PC-3 (cell line): Measurements from ENCODE around the gene PCCA. TPM values are rescaled to one million over a fixed set of nuclear protein-coding genes. Genes with fewer than 3 reads are reported as not detected.

Source experiments
- ATAC-seq: fragments of 200-7000 bp; cut with Tn5 transposase; 2 replicates; pipeline ENCODE4 v1.9.1; 2020; ENCODE audit warnings: mild to moderate bottlenecking, moderate library complexity
- BruUV-seq: library from RNA; stranded (reverse); fragments of 400-500 nt; replicated peaks from 2 replicates; lab custom pipeline; 2021; lab: Mats Ljungman, UMichigan
- CTCF ChIA-PET: fragments of 300-600 bp; sonication (Branson Sonifier 250); formaldehyde crosslinking; loops from one replicate; lab custom pipeline; 2022; ENCODE audit warnings: antibody characterized with exemption; lab: Charles Lee
- POLR2A ChIA-PET: fragments of 300-600 bp; sonication (Branson Sonifier 250); formaldehyde crosslinking; loops from one replicate; lab custom pipeline; 2022; ENCODE audit warnings: antibody characterized with exemption; ENCODE audit not compliant: unreplicated experiment; lab: Charles Lee
- DNase-seq: peaks from one replicate; pipeline ENCODE4 v3.0.0-alpha.2; 2015
- H2AFZ ChIP-seq: fragments of 300-600 bp; sonication (generic); 2 replicates; pipeline ENCODE4 v1.6.0; 2016; ENCODE audit warnings: antibody characterized with exemption, low read length
- H3F3A ChIP-seq: fragments of 300-600 bp; sonication (generic); one replicate; pipeline ENCODE4 v1.6.0; 2017; ENCODE audit warnings: antibody characterized with exemption, low read length, control low read depth, mild to moderate bottlenecking; ENCODE audit not compliant: unreplicated experiment
- H3K27ac ChIP-seq: fragments of 300-600 bp; sonication (generic); 2 replicates; pipeline ENCODE4 v1.5.1; 2016; ENCODE audit warnings: mild to moderate bottlenecking, low read length
- H3K27me3 ChIP-seq: fragments of 300-600 bp; sonication (generic); 2 replicates; pipeline ENCODE4 v1.6.1; 2016; ENCODE audit warnings: low read length, mixed read lengths
- H3K36me3 ChIP-seq: fragments of 300-600 bp; sonication (generic); 2 replicates; pipeline ENCODE4 v1.6.1; 2016; ENCODE audit warnings: low read depth, mixed run types, low read length, mixed read lengths
- H3K4me1 ChIP-seq: fragments of 300-600 bp; sonication (generic); 2 replicates; pipeline ENCODE4 v1.5.1; 2016; ENCODE audit warnings: low read length; ENCODE audit not compliant: insufficient read depth
- H3K4me2 ChIP-seq: fragments of 300-600 bp; sonication (generic); 2 replicates; pipeline ENCODE4 v1.6.0; 2016; ENCODE audit warnings: low read length
- H3K4me3 ChIP-seq: fragments of 300-600 bp; sonication (generic); 2 replicates; pipeline ENCODE4 v1.5.1; 2016; ENCODE audit warnings: mild to moderate bottlenecking, low read length, mixed read lengths
- H3K79me2 ChIP-seq: fragments of 300-600 bp; sonication (generic); 2 replicates; pipeline ENCODE4 v1.6.1; 2017; ENCODE audit warnings: low read length, mixed read lengths
- H3K9ac ChIP-seq: fragments of 300-600 bp; sonication (generic); 2 replicates; pipeline ENCODE4 v1.6.0; 2016; ENCODE audit warnings: mild to moderate bottlenecking, low read length
- H3K9me2 ChIP-seq: fragments of 300-600 bp; sonication (generic); replicated peaks from 2 replicates; pipeline ENCODE4 v1.6.1; 2016; ENCODE audit warnings: mixed run types, low read length, mixed read lengths
- H3K9me3 ChIP-seq: fragments of 300-600 bp; sonication (generic); 2 replicates; pipeline ENCODE4 v1.6.1; 2016; ENCODE audit warnings: low read length, mixed read lengths
- H4K20me1 ChIP-seq: fragments of 300-600 bp; sonication (generic); 2 replicates; pipeline ENCODE4 v1.6.1; 2016; ENCODE audit warnings: low read length, mixed read lengths
- CTCF ChIP-seq: fragments of 300-600 bp; sonication (generic); conservative IDR thresholded peaks from 2 replicates; pipeline ENCODE4 v1.5.1; 2017; ENCODE audit warnings: antibody characterized with exemption, low read depth, mild to moderate bottlenecking, low read length
- EZH2 ChIP-seq: fragments of 300-600 bp; sonication (generic); IDR thresholded peaks from one replicate; pipeline ENCODE4 v1.6.1; 2017; ENCODE audit warnings: antibody characterized with exemption, mild to moderate bottlenecking, low read length; ENCODE audit not compliant: unreplicated experiment
- EZH2phosphoT487 ChIP-seq: fragments of 300-600 bp; sonication (generic); IDR thresholded peaks from 2 replicates; pipeline ENCODE4 v1.6.1; 2018; ENCODE audit warnings: mild to moderate bottlenecking, antibody characterized with exemption, low read length, borderline replicate concordance
- intact Hi-C: fragments of 100-400 bp; cut with micrococcal nuclease; formaldehyde crosslinking; loops from 2 replicates; pipeline ENCODE4 v1.9.0; 2023
- total RNA-seq: library from RNA; depleted of rRNA; stranded (reverse); fragments of >200 nt; gene quantifications from 2 replicates; pipeline ENCODE4 v1.2.3, GENCODE V29; 2014

PCCA gene
- total RNA-seq, 1 experiment from 2014 or later: 10.5 TPM

DNA sequence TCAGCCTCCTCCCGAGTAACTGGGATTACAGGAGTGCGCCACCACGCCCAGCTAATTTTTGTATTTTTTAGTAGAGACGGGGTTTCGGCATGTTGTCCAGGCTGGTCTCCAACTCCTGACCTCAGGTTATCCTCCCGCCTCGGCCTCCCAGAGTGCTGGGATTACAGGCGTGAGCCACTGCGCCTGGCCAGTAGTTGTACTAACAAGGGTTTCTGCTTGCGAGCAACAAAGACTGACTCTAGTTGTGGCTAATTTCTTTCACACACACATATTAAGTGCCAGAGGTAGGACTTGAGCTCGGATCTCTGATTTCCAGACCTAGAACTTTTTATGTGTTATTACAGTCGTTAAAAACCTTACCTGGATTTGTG is 635 bp upstream of the PCCA start:
- intact Hi-C loops: loop anchor here (5.0 kb wide), 1 partner anchor 149 kb away; no protein-coding TSS in a partner anchor
- no peaks in the 10 kb centered on the region for H3K9me3 ChIP-seq
- H3K4me2 ChIP-seq: peak overlapping the region; percentile 100
- no peaks in the 10 kb centered on the region for H3K36me3 ChIP-seq
- peaks cover 11% of the 10 kb centered on the region; the same call in 1 of the 2 replicates for H3K4me1 ChIP-seq
- H3K9me2 ChIP-seq: no peaks in the 10 kb centered on the region
- H3K9ac ChIP-seq: peak overlapping the region; percentile 60
- no peaks in the 10 kb centered on the region for H3F3A ChIP-seq
- TSS peak; percentile 55 for BruUV-seq
- DNase-seq: no peak
- ATAC-seq: peak; percentile 12
- peak overlapping the region; percentile 88 for H2AFZ ChIP-seq
- H3K27me3 ChIP-seq: no peaks in the 10 kb centered on the region
- no peak for TF ChIP-seq EZH2
- TF ChIP-seq EZH2phosphoT487: no peak
- no peak for TF ChIP-seq CTCF
- H3K27ac ChIP-seq: no peak overlapping the region
- H3K79me2 ChIP-seq: peaks cover 38% of the 10 kb centered on the region
- CTCF ChIA-PET: interaction anchor here (1.2 kb wide), 1 partner anchor 147 kb away, joined by 4 read pairs; no protein-coding TSS in a partner anchor
- peak overlapping the region; percentile 88 for H3K4me3 ChIP-seq
- POLR2A ChIA-PET: interaction anchor here (0.6 kb wide), 1 partner anchor 147 kb away, joined by 7 read pairs; no protein-coding TSS in a partner anchor
- H4K20me1 ChIP-seq: peaks cover 4% of the 10 kb centered on the region; the same call in 1 of the 2 replicates

- Histone ChIP-seq H3K79me2 (peaks cover 38% of the 10 kb centered on the region), H3K27ac (no peak overlapping the region), H3K4me1 (peaks cover 11% of the 10 kb centered on the region; the same call in 1 of the 2 replicates), H3K27me3 (no peaks in the 10 kb centered on the region), H3K9me3 (no peaks in the 10 kb centered on the region), H3F3A (no peaks in the 10 kb centered on the region), H3K36me3 (no peaks in the 10 kb centered on the region), H2AFZ (peak overlapping the region; percentile 88), H3K4me2 (peak overlapping the region; percentile 100), H4K20me1 (peaks cover 4% of the 10 kb centered on the region; the same call in 1 of the 2 replicates), H3K9ac (peak overlapping the region; percentile 60), H3K4me3 (peak overlapping the region; percentile 88), H3K9me2 (no peaks in the 10 kb centered on the region)
- TF ChIP-seq CTCF (no peak), EZH2phosphoT487 (no peak), EZH2 (no peak)
- BruUV-seq: TSS peak; percentile 49
- DNase-seq (peak; percentile 38), ATAC-seq (peak; percentile 45)
- intact Hi-C loops: loop anchor here (5.0 to 10.0 kb wide), 2 partner anchors 125 to 148 kb away; no protein-coding TSS in a partner anchor
- POLR2A ChIA-PET: no interaction called here
- CTCF ChIA-PET: interaction anchor here (1.2 kb wide), 1 partner anchor 146 kb away, joined by 4 read pairs; no protein-coding TSS in a partner anchor
Measured at GRCh38 chr13:100089465-100090032, 656 bp downstream of the PCCA start.

- no TSS peak for BruUV-seq
- Histone ChIP-seq H3K4me3 (no peak overlapping the region; the same call in 1 of the 2 replicates), H4K20me1 (peaks cover 4% of the 10 kb centered on the region; the same call in 1 of the 2 replicates), H3K9me3 (no peaks in the 10 kb centered on the region), H2AFZ (no peak overlapping the region), H3F3A (no peaks in the 10 kb centered on the region), H3K36me3 (no peaks in the 10 kb centered on the region), H3K9ac (no peak overlapping the region), H3K79me2 (peaks cover 38% of the 10 kb centered on the region), H3K27me3 (no peaks in the 10 kb centered on the region), H3K4me1 (peaks cover 11% of the 10 kb centered on the region; the same call in 1 of the 2 replicates), H3K9me2 (no peaks in the 10 kb centered on the region), H3K27ac (no peak overlapping the region), H3K4me2 (peak overlapping the region; percentile 100; the same call in 1 of the 2 replicates)
- CTCF ChIA-PET: no interaction called here
- no peak for DNase-seq
- POLR2A ChIA-PET: no interaction called here
- intact Hi-C loops: loop anchor here (10.0 kb wide), 1 partner anchor 124 kb away; no protein-coding TSS in a partner anchor
- ATAC-seq: no peak
- no peak for TF ChIP-seq CTCF
- no peak for TF ChIP-seq EZH2phosphoT487
- no peak for TF ChIP-seq EZH2
Measured at GRCh38 chr13:100090861-100091260, 2.0 kb downstream of the PCCA start.
